SH-SY5Y (cell line): ENCODE data around the gene KDM4B.

Experiments used
- GATA2 ChIP-seq: IDR thresholded peaks from 2 replicates; pipeline ENCODE4 v1.6.1; 2011; ENCODE audit warnings: mild to moderate bottlenecking, low read depth, low read length
- GATA3 ChIP-seq: IDR thresholded peaks from 2 replicates; pipeline ENCODE4 v1.6.1; 2011; ENCODE audit warnings: low read depth, mild to moderate bottlenecking, low read length, moderate library complexity

DNA sequence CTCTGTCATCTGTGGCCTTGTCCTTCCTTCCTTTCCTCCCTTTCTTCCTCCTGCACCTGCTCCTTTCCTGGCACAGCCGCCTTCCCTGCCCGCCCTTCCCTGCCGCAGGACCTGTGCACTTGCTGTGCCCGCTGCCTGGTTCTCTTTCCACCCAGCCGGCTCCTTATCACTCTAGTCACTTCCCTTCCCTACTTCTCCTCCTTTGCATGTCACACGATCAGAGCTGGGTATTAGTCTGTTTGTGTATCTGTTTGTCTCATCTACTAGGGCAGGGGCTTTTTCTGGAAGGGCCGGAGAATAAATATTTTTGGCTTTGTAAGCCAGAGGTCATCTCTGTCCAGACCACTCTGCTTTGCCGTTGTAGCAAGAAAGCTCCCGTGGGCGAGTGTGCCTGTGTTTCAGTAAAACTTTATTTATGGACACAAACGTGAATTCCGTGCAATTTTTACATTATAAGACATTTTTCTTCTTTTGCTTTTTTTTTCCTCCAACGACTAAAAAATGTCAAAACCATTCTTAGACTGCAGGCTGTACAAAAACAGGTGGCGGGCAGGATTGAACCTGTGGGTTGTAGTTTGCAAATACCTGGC, 6.1 kb downstream of the KDM4B start:
- no peak for TF ChIP-seq GATA3
- no peak for TF ChIP-seq GATA2
